ENCODE data around the gene CLIC3.

Gene CLIC3

GRCh38 chr9:136951541-136952320 lies 44.6 kb downstream of the CLIC3 start, which contains the start of gene LCN12:
TSS of gene LCN12 (plus strand) at chr9:136952273. CDS start at chr9:136952328, 55 bp downstream.
- DNase-seq (ENCODE audit: low read depth): no peak

DNA sequence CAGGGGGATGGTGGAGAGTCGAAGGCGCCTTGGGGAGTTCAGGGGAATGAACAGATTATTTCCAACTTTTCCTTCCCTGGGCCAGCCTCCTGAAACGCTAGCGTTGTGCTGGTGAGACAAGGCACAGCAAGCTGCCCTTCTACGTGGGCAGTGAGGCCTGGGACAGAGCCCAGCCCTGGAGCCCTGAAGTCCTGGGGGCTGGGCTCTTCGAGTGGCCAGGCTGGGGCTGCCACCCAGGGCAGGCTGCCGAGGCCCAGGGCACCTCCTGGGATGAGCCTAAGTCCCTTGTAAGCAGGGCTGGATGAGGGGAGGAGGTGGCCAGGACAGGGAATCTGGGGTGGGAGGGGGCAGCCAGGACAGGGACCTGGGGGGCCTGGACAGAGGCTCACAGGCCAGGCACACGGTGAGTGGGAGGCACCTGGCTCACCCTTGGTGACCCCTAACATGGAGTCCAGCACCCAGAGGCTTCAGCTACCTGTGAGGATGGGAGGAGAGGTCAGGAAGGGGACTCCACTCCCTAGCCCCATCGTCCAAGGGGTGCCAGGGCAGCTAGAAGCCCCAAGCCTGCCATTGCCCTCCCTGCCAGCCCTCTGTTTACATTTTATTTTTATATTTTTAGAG lies 45.6 kb downstream of the CLIC3 start:
- no peak for DNase-seq (ENCODE audit: low read depth)

DNA sequence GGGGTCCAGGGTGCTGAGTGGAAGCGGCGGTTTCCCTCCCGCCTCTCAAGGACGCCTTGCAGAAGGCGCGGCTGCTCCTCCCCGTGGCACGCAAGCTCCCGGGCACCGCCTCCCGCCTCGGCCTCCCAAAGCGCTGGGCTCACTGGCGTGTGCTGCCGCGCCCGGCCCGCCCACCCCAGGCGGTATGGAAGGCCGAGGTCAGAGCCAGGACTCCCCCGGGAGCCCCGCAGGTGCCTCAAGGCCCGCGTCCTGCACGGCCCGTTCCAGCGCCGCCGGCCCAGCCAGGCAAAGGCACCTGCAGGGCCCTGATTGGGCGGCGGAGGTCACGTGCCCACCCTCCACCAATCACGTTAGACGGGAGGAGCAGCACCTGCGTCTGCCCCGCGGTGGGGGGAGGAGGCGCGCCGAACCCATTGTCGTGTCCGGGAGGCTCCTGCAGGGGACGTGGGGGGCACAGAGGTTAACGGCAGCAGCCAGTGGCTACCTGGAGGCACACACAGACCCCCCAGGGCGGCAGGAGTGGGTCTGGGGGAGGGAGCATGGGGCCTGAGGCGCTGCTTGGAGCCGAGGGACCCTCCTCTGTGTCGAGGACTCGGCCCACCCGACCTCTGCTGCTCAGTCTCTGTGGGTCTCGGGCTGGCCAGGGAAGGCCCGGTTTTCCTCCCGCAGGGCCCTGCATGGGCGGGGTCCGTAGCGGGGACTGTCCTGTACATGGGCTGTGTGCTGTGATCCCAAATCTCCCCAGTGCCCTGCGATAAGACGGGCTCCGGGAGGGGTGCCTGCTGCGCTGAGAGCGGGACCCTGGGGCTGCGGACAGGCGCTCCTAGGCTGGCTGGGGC lies 46.3 kb downstream of the CLIC3 start:
- peak; percentile 50 for DNase-seq (ENCODE audit: low read depth)

DNA sequence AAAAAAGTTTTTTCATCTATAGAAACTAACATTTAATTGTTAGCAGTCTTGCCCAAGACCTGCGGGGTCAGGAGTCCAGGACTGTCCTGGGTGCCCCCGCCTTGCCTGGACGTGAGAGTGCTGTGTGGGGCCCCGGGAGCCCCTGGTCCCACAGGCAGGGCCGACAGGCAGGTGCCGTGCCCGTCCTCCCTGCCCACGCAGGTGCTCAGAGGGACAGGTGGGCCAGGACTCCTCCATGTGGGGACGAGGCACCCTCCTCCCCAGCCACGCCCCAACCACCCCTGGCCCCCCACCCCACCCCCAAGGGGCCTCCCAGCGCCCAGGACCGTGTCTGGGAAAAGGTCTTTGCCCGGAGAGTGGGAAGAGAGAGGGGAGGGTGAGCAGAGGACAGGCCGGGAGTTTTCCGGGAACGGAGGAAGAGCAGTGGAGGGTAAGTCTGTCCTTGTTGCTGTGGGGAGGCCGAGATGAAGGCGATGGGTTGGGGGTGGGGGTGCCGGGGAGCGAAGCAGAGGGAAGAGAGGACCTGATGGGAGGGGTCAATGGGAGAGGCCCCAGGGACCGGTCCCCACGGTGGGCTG lies 47.0 kb downstream of the CLIC3 start:
- DNase-seq (ENCODE audit: low read depth): no peak

- DNase-seq (ENCODE audit: low read depth): peak; percentile 15
Measured at GRCh38 chr9:136947955-136948510, 48.3 kb downstream of the CLIC3 start.

GRCh38 chr9:136947028-136947891 lies 49.1 kb downstream of the CLIC3 start:
- DNase-seq (ENCODE audit: low read depth): no peak

GRCh38 chr9:136946228-136947027 lies 49.9 kb downstream of the CLIC3 start:
- no peak for DNase-seq (ENCODE audit: low read depth)

- no peak for DNase-seq (ENCODE audit: low read depth)
Measured at GRCh38 chr9:136945333-136946227, 50.8 kb downstream of the CLIC3 start.
